ENCODE measurements around the gene CBFB. TPM values are rescaled to one million over a fixed set of nuclear protein-coding genes. Genes with fewer than 3 reads are reported as not detected.

Gene CBFB
- total and polyA plus RNA-seq, 11 donors = 11.3 to 53.6 (median 28.1) TPM

DNA sequence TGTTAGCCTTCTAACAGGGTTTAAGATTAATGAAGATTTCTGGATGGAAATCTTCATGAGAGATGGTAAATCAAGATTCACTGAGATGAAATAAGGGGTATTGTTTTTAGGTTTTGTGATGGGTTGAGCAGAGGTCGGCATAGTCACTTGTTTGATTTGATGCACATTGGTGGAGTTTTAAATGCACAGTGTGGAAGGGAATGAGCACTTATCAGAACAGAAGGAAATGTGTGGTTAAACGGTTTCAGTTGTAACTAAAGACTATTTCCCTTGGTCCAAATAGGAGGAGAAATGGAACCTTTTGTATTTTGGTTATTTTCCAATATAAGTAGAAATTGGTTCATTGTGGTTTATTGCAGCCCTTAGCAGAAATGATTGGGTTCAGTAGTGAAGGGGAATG lies 34.1 kb downstream of the CBFB start:
- WGBS, 4 donors = 57 to 64% (median 59%) methylated on average over 2 of the region's 2 CpGs
- TF ChIP-seq CTCF (IDR thresholded peaks at IDR 0.05) (no peak), POLR2A (IDR thresholded peaks at IDR 0.05) (no peak)
- Histone ChIP-seq H3K27me3 (no peaks in the 10 kb centered on the region), H3K36me3 (peaks cover 0 to 24% (median 18%) of the 10 kb centered on the region in 9 donors), H3K9me3 (no peaks in the 10 kb centered on the region), H3K27ac (no peak overlapping the region), H3K4me3 (no peak overlapping the region), H3K4me1 (peaks cover 0 to 4% (median 0%) of the 10 kb centered on the region in 12 donors)
- no peak for ATAC-seq
- DNase-seq = no peak
- intact Hi-C loops (cut with DNase I) = no loop called here

DNA sequence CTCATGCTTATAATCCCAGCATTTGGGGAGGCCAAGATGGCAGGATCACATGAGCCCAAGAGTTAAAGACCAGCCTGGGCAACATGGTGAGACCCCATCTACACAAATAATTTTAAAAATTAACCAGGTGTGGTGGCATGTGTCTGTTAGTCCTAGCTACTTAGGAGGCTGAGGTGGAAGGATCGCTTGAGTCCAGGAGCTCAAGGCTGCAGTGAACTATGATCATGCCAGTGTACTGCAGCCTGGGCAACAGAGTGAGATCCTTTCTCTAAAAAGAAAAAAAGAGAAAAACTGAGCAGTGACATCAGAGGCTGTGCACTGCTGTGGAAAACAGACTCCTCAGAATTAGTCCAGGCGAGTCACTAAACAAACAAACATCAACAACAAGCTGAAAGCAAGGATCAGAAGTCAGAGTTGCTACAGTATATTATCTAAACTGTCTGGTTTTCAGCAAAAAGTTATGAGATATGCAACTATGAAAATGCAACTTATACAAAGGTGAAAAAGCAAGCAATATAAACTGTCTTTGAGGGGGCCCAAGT lies 39.3 kb downstream of the CBFB start:
- H3K4me1 ChIP-seq = peaks cover 0 to 3% (median 0%) of the 10 kb centered on the region in 12 donors
- no peaks in the 10 kb centered on the region for H3K9me3 ChIP-seq
- H3K4me3 ChIP-seq = no peak overlapping the region
- DNase-seq (no peak), ATAC-seq (no peak)
- peaks cover 0 to 73% (median 50%) of the 10 kb centered on the region in 9 donors for H3K36me3 ChIP-seq
- intact Hi-C loops (cut with DNase I) = no loop called here
- no peak overlapping the region for H3K27ac ChIP-seq
- 99 to 100% (median 99%) methylated on average over 2 of the region's 2 CpGs for WGBS, 4 donors
- TF ChIP-seq POLR2A (IDR thresholded peaks at IDR 0.05) (no peak), CTCF (IDR thresholded peaks at IDR 0.05) (no peak)
- H3K27me3 ChIP-seq = no peaks in the 10 kb centered on the region

- no peak for DNase-seq
- no peak for ATAC-seq
- TF ChIP-seq CTCF (IDR thresholded peaks at IDR 0.05) = no peak
- no peak for TF ChIP-seq POLR2A (IDR thresholded peaks at IDR 0.05)
These were observed 42.6 kb downstream of the CBFB start for GRCh38 chr16:67071476-67072048.

GRCh38 chr16:67075331-67075730 lies 46.4 kb downstream of the CBFB start:
- 94 to 100% (median 97%) methylated on average over 2 of the region's 2 CpGs for WGBS, 4 donors
- H3K36me3 ChIP-seq = peaks cover 0 to 81% (median 57%) of the 10 kb centered on the region in 9 donors

More at GRCh38 chr16:67071476-67072048, 42.6 kb downstream of the CBFB start:
- no peaks in the 10 kb centered on the region for H3K9me3 ChIP-seq
- intact Hi-C loops (cut with DNase I) = no loop called here
- WGBS, 4 donors = 92 to 96% (median 93%) methylated on average over 4 of the region's 4 CpGs
- no peaks in the 10 kb centered on the region for H3K27me3 ChIP-seq
- no peak overlapping the region for H3K4me3 ChIP-seq
- peaks cover 0 to 91% (median 75%) of the 10 kb centered on the region in 9 donors for H3K36me3 ChIP-seq
- no peak overlapping the region for H3K27ac ChIP-seq
- no peaks in the 10 kb centered on the region for H3K4me1 ChIP-seq

More at GRCh38 chr16:67075331-67075730, 46.4 kb downstream of the CBFB start:
- no peak for TF ChIP-seq CTCF (IDR thresholded peaks at IDR 0.05)
- no peak for TF ChIP-seq POLR2A (IDR thresholded peaks at IDR 0.05)
- Histone ChIP-seq H3K4me3 (no peak overlapping the region), H3K9me3 (no peaks in the 10 kb centered on the region), H3K27me3 (no peaks in the 10 kb centered on the region), H3K27ac (no peak overlapping the region), H3K4me1 (no peaks in the 10 kb centered on the region)
- intact Hi-C loops (cut with DNase I) = no loop called here
- DNase-seq (no peak), ATAC-seq (no peak)
